Lower lobe of right lung (tissue), 2 donors: Measurements from ENCODE around the gene LTBP1. TPM values are rescaled to one million over a fixed set of nuclear protein-coding genes. Genes with fewer than 3 reads are reported as not detected.

Experiments used
- ATAC-seq, 2 donors: fragments of 200-7000 bp; cut with Tn5 transposase; one replicate each; pipeline ENCODE4 v1.9.1; 2020 to 2022; ENCODE audit warnings: mild to moderate bottlenecking in 2 of 2, moderate library complexity in 2 of 2
- DNase-seq: peaks from one replicate; pipeline ENCODE4 v3.0.0-alpha.2; 2020
- H3K27ac ChIP-seq: fragments of 200-600 bp; one replicate; pipeline ENCODE4 v1.8.0; 2022
- H3K27me3 ChIP-seq: fragments of 200-600 bp; one replicate; pipeline ENCODE4 v1.8.0; 2022; ENCODE audit warnings: low read depth
- H3K36me3 ChIP-seq: fragments of 200-600 bp; one replicate; pipeline ENCODE4 v1.8.0; 2022; ENCODE audit warnings: mild to moderate bottlenecking
- H3K4me1 ChIP-seq: fragments of 200-600 bp; one replicate; pipeline ENCODE4 v1.8.0; 2022
- H3K4me3 ChIP-seq: fragments of 200-600 bp; one replicate; pipeline ENCODE4 v1.8.0; 2022; ENCODE audit warnings: mild to moderate bottlenecking
- H3K9me3 ChIP-seq: fragments of 200-600 bp; one replicate; pipeline ENCODE4 v1.8.0; 2022
- intact Hi-C: fragments of 100-400 bp; cut with DNase I; formaldehyde crosslinking; loops from one replicate; pipeline ENCODE4 v1.11.0; 2022
- total RNA-seq: library from RNA; stranded (reverse); fragmentation: NEBNext Ultra II Directional; extraction: Animal tissue kit (Norgen Biotek cat#: 25700); gene quantifications from one replicate; pipeline ENCODE4 v1.2.1, GENCODE V29; 2021
- TF ChIP-seq, protein P1 (sequence below): fragments of 200-600 bp; IDR thresholded peaks from one replicate; pipeline ENCODE4 v1.8.0; 2022; ENCODE audit warnings: antibody characterized with exemption, mild to moderate bottlenecking
- donor health status: DM: no; HTN: yes; CAD: no; lungs with severe emphysema.

Gene LTBP1
- total RNA-seq, 1 donor from 2014 or later = 34.7 TPM

DNA sequence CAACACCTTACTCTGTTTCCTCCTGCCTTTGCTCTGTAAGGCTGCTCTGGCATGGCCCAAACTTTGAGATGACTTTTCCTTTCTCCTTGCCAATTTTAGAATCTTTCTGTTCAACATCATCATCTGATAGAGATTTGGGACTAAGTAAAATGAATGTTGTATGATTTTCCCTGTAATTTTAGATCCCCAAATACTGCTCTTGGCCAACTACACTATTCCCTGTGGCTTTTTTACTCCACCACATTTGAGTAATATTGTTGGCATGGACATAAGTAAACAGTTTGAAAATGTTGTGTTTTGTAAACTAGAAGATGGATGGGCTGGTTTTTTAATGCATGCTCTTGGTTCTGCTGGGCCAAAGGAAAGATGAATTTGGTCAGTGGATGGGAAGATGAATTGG is 12.1 kb downstream of the LTBP1 start:
- DNase-seq (no peak), ATAC-seq (no peak)
- H3K4me1 ChIP-seq = no peaks in the 10 kb centered on the region
- no peaks in the 10 kb centered on the region for H3K27me3 ChIP-seq
- intact Hi-C loops = no loop called here
- H3K9me3 ChIP-seq = no peaks in the 10 kb centered on the region
- H3K27ac ChIP-seq = no peak overlapping the region
- H3K36me3 ChIP-seq = no peaks in the 10 kb centered on the region
- H3K4me3 ChIP-seq = no peak overlapping the region
- TF ChIP-seq, protein P1, sequence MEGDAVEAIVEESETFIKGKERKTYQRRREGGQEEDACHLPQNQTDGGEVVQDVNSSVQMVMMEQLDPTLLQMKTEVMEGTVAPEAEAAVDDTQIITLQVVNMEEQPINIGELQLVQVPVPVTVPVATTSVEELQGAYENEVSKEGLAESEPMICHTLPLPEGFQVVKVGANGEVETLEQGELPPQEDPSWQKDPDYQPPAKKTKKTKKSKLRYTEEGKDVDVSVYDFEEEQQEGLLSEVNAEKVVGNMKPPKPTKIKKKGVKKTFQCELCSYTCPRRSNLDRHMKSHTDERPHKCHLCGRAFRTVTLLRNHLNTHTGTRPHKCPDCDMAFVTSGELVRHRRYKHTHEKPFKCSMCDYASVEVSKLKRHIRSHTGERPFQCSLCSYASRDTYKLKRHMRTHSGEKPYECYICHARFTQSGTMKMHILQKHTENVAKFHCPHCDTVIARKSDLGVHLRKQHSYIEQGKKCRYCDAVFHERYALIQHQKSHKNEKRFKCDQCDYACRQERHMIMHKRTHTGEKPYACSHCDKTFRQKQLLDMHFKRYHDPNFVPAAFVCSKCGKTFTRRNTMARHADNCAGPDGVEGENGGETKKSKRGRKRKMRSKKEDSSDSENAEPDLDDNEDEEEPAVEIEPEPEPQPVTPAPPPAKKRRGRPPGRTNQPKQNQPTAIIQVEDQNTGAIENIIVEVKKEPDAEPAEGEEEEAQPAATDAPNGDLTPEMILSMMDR = no peak

DNA sequence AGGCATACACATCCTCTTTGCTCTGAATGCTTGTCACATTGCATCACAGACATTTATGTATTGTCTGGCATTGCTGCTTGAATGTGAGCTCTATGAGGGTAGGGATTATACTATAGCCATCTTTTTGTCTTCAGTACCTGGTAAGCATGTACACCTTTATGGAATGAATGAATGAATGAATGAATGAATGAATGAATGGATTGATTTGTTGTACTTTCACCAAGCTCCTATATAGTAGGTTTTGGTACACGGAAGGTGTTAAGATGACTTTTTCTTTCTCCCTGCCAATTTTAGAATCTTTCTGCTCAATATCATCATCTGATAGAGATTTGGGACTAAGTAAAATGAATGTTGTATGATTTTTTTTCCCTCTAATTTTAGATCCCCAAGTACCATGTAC is 13.5 kb downstream of the LTBP1 start:
- Histone ChIP-seq H3K9me3 (no peaks in the 10 kb centered on the region), H3K4me1 (no peaks in the 10 kb centered on the region), H3K36me3 (no peaks in the 10 kb centered on the region), H3K27ac (no peak overlapping the region), H3K27me3 (no peaks in the 10 kb centered on the region), H3K4me3 (no peak overlapping the region)
- ATAC-seq = no peak
- TF ChIP-seq, protein P1 = no peak
- intact Hi-C loops = no loop called here
- no peak for DNase-seq

DNA sequence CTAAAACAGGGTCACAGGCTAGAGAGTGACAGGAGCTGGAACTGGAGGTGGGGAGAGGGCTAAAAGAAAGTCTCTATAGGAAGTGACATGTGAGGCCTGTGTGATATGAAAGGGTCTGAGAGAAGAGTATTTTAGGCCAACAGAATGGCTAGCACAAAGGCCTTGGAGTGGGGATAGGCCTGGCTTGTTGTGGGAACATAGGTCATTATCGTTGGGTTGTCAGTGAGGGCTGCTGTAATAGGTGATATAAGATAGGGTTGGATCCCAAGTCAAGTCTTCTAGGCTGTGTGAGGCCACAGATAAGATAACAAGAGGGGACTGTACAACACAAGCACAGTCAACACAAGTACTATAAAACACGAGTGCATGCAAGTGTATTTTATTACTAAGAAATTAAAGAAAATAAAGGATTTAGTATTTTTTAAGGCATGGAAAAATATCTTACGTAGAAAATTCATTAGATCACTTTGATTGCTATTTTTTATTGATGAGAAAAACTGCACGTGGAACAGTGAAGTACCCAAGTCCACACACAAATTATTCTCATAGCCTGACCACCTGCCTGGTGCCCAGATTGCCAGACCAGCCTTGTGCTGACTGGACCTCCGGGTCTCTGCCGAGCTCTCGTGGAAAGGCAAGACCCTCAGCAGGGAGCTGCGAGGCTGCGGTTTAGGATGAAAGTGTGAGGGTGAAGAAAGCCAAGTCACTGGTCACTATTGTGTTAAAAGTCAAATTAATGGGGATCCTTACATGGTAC is 14.1 kb downstream of the LTBP1 start:
- no peak overlapping the region for H3K27ac ChIP-seq
- no peak for DNase-seq
- no peak for ATAC-seq
- no peaks in the 10 kb centered on the region for H3K27me3 ChIP-seq
- no peaks in the 10 kb centered on the region for H3K36me3 ChIP-seq
- no peaks in the 10 kb centered on the region for H3K4me1 ChIP-seq
- H3K4me3 ChIP-seq = no peak overlapping the region
- H3K9me3 ChIP-seq = no peaks in the 10 kb centered on the region
- TF ChIP-seq, protein P1 = no peak
- intact Hi-C loops = no loop called here

DNA sequence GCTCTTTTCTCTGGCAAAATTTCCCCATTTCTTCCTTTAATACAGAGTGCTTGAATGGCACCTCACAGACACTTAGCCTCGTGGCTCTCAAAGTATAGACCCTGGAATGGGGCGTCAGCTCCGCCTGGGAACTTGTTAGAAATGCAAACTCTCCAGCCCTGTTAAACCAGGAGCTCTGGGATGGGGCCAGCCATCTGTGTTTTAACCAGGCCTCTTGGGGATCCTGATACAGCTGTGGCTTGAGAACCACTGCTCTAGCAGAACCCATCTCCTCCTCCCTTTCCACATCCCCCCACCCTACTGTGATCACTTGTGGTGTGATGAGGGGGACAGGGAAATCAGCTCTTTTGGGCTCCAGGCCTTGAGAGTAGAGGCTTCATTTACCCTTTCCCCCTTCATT is 15.9 kb downstream of the LTBP1 start:
- Histone ChIP-seq H3K27me3 (no peaks in the 10 kb centered on the region), H3K9me3 (no peaks in the 10 kb centered on the region), H3K4me3 (no peak overlapping the region), H3K4me1 (no peaks in the 10 kb centered on the region), H3K27ac (no peak overlapping the region), H3K36me3 (no peaks in the 10 kb centered on the region)
- DNase-seq (no peak), ATAC-seq (no peak)
- intact Hi-C loops = no loop called here
- TF ChIP-seq, protein P1 = no peak

DNA sequence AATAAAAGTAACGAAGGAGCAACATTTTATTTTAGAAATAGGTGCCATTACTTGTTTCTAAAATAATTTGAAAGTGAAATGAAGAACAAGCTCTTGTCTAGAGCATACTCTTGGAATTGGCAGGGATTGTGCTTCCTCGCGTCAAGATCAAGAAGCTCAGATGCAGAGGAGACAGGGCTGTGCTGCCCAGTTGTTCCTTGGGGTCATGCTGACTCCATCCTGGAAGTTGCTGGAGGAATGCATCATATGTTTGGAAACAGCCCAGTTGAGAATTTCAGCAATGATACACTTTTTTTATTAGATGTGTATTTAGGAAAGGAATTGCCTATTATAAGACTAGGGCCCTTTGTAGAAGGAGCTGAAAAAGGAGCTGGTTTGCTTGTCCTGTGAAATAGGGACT is 17.2 kb downstream of the LTBP1 start:
- Histone ChIP-seq H3K9me3 (no peaks in the 10 kb centered on the region), H3K27me3 (no peaks in the 10 kb centered on the region), H3K36me3 (no peaks in the 10 kb centered on the region), H3K27ac (no peak overlapping the region), H3K4me1 (no peaks in the 10 kb centered on the region), H3K4me3 (no peak overlapping the region)
- no peak for ATAC-seq
- DNase-seq = no peak
- intact Hi-C loops = no loop called here
- TF ChIP-seq, protein P1 = no peak
